Muscle of leg (tissue), 11 donors: ENCODE results near the gene ZSCAN26. TPM values are rescaled to one million over a fixed set of nuclear protein-coding genes. Genes with fewer than 3 reads are reported as not detected.

Experiments used
- DNase-seq: peaks from one replicate; pipeline ENCODE4 v3.0.0; 2013
- H3K27ac ChIP-seq: one replicate; pipeline ENCODE4 v1.5.1; 2013; ENCODE audit warnings: mild to moderate bottlenecking, low read length, control low read depth
- H3K27me3 ChIP-seq: one replicate; pipeline ENCODE4 v1.6.1; 2013; ENCODE audit warnings: low read length; ENCODE audit not compliant: control insufficient read depth, insufficient read depth
- H3K36me3 ChIP-seq: one replicate; pipeline ENCODE4 v1.6.1; 2013; ENCODE audit warnings: low read length; ENCODE audit not compliant: control insufficient read depth, insufficient read depth
- H3K4me1 ChIP-seq: one replicate; pipeline ENCODE4 v1.6.1; 2013; ENCODE audit warnings: low read length; ENCODE audit not compliant: control insufficient read depth, insufficient read depth
- H3K4me3 ChIP-seq: one replicate; pipeline ENCODE4 v1.5.1; 2013; ENCODE audit warnings: low read length, control low read depth
- H3K9me3 ChIP-seq: replicated peaks from 2 replicates; pipeline ENCODE4 v1.6.1; 2013; ENCODE audit warnings: low read depth, low read length; ENCODE audit not compliant: control insufficient read depth
- WGBS: methylation state at CpG from one replicate; pipeline ENCODE4 v1.1.5; 2013; ENCODE audit warnings: missing lambda C conversion rate; ENCODE audit not compliant: insufficient coverage; 5-methylcytosine and 5-hydroxymethylcytosine counted together
- polyA plus RNA-seq, 8 donors: library from polyadenylated mRNA; unstranded; fragments of 120-200 nt; gene quantifications; one replicate each; pipeline versions ENCODE4 v1.2.1 to v1.2.3, GENCODE V29; 2013; ENCODE audit warnings: inconsistent platforms in 1 of 8, low replicate concordance in 1 of 8; ENCODE audit not compliant: insufficient read length in 8 of 8, insufficient read depth in 1 of 8
- total RNA-seq: library from RNA; stranded (reverse); fragments of 120-200 nt; gene quantifications from one replicate; pipeline ENCODE4 v1.2.4, GENCODE V29; 2013

ZSCAN26 gene
- total and polyA plus RNA-seq, 9 donors: 15.4 to 24.6 (median 19.6) TPM

DNA sequence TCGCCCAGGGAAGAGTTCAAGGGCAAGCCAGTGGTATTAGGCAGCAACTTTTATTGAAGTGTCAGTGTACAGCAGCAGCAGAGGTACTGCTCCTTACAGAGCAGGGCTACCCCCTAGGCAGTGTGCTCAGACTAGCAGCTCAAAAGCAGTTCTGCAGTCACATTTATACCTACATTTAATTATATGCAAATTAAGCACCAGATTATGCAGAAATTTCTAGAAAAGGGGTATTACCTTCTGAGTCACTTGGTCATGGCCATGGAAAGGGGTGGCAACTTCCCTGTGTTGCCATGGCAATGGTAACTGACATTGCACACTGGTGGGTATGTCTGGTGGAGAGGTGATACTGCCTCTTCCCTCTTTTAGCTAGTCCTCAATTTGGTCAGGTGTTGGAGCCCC is 12.8 kb upstream of the ZSCAN26 start:
- peaks cover 2% of the 10 kb centered on the region for H3K36me3 ChIP-seq
- H3K9me3 ChIP-seq: peaks cover 2% of the 10 kb centered on the region
- no peak overlapping the region for H3K4me3 ChIP-seq
- H3K4me1 ChIP-seq: peaks cover 13% of the 10 kb centered on the region
- 100% methylated on average over 1 of the region's 1 CpG for WGBS
- no peak overlapping the region for H3K27ac ChIP-seq
- H3K27me3 ChIP-seq: peaks cover 7% of the 10 kb centered on the region
- no peak for DNase-seq

DNA sequence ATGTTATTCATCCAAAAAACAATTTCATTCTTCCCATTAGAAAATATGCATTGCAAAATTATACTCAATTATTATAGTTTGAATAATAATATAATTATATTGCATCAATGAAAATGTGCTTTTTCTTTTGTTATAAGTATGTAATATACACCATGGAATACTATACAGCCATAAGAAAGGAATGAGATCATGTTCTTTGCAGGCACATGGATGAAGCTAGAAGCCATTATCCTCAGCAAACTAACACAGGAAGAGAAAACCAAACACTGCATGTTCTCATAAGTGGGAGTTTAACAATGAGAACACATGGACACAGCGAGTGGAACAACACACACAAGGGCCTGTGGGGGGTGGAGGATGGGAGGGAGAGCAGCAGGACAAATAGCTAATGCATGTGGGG is 9.9 kb upstream of the ZSCAN26 start:
- Histone ChIP-seq H3K9me3 (peaks cover 14% of the 10 kb centered on the region), H3K27me3 (peaks cover 17% of the 10 kb centered on the region), H3K27ac (no peak overlapping the region), H3K4me3 (no peak overlapping the region), H3K4me1 (peaks cover 12% of the 10 kb centered on the region), H3K36me3 (no peaks in the 10 kb centered on the region)
- WGBS: no CpG with 5 or more reads among the region's 1 CpG
- no peak for DNase-seq

DNA sequence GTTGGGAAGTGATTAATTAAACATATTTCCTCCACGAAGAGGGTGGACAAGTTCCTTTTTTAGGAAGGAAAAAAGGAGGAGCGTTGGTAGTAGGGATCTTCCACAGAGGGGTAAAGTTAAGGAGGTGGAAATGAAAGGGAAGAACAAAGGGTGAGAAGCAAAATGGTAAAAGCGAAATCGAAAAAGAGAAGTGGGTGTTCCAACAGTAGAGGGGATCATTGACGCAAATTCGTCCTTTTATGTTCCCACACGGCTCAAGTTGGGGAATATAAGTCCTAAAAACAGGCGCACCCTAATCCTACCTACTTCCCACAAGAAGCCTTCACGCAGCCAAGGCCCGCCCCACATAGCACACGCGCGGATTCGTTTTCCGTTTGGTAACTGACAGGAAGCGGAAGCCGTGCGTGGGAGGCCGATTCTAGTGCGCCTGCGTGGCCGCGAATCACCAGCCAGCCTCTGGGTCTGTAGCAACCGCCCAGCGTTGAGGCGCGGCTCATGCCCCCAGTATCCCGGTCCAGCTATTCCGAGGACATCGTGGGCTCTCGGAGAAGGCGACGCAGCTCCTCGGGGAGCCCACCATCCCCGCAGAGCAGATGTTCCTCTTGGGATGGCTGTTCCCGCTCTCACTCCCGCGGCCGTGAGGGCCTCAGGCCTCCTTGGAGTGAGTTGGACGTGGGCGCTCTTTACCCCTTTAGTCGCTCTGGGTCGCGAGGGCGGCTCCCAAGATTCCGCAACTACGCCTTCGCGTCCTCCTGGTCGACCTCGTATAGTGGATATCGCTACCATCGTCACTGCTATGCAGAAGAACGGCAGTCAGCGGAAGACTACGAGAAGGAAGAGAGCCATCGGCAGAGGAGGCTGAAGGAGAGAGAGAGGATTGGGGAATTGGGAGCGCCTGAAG is 7.8 kb upstream of the ZSCAN26 start, which contains the start of gene NKAPL:
Gene NKAPL (plus strand): TSS at position 421 of the 901 bp plus-strand sequence. CDS start 75 bp downstream, at position 496.
- WGBS: 19% methylated on average over 55 of the region's 58 CpGs
- Histone ChIP-seq H3K9me3 (peaks cover 14% of the 10 kb centered on the region), H3K4me1 (peaks cover 7% of the 10 kb centered on the region), H3K36me3 (no peaks in the 10 kb centered on the region), H3K27me3 (peaks cover 19% of the 10 kb centered on the region), H3K4me3 (peak within 1 kb of the TSS; percentile 44), H3K27ac (no peak within 1 kb of the TSS)
- peak; percentile 83 for DNase-seq

DNA sequence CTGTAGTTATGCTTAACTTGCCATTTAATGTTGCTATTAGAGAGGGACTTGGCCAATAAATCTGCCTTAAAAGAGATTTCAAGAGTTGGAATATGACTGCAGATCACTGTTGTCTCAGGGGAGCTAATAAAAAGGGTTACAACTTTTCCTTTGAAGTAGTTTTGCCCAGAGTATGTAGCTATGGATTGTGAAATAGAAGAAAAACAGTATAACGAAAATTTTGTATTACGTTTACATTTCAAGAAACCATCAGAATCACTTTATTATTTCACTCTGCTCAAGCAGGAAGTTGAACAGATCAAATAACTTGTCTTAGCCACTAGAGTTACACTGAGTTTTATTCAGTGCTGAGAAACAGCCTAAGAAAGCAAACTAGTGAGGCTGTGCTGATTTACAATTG is 3.0 kb upstream of the ZSCAN26 start:
- WGBS: no CpG with 5 or more reads among the region's 2 CpGs
- Histone ChIP-seq H3K27me3 (peaks cover 16% of the 10 kb centered on the region), H3K4me3 (no peak overlapping the region), H3K27ac (no peak overlapping the region), H3K36me3 (no peaks in the 10 kb centered on the region), H3K9me3 (peaks cover 13% of the 10 kb centered on the region), H3K4me1 (peaks cover 6% of the 10 kb centered on the region)
- DNase-seq: no peak

DNA sequence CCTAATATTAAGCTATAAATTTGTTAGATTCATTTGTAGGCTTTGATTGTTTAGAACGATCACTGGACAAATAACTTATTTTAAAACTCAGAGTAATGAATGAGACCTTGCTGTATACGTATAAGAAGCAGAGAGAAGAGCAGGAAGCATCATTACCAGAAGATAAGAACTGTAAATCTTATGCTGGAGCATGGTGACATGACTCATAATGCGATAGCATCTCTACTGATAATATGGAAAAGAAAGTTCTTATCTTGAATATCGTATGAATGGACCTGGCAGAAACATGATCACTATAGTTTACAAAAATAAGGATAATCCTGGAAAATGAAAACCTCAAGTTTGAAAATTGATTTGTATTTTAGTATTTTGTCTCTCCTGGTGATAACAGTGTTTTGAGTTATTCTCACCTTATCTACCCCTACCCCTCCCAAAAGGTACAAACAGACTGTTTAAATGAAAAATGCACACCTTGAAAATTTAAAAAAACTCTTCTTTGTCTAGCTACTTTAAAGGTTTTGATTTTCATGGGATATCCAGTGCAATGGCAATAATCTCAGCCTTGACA is 2.0 kb upstream of the ZSCAN26 start:
- H3K9me3 ChIP-seq: peaks cover 7% of the 10 kb centered on the region
- H3K36me3 ChIP-seq: no peaks in the 10 kb centered on the region
- no peaks in the 10 kb centered on the region for H3K4me1 ChIP-seq
- no CpG with 5 or more reads among the region's 4 CpGs for WGBS
- no peak overlapping the region for H3K4me3 ChIP-seq
- H3K27me3 ChIP-seq: peaks cover 9% of the 10 kb centered on the region
- no peak overlapping the region for H3K27ac ChIP-seq
- DNase-seq: no peak

DNA sequence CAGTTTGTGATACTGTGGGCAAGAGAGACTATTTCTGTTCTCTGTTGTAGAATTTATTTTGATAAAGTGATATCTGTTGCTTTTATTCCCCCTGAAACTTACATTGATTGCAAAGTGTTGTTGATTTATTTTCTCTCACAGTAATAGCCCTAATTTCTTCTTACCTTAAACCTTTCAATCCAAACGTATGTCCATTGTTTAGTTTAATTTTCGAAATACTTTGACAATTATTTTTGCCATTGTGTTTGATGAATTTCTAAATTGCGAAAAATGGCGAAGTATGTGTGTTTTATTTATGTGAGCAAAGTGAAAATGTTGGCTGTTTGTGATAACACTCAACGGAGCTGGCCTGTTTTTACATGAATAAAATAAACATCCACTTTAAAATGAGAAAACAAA is 381 bp upstream of the ZSCAN26 start:
- DNase-seq: no peak
- Histone ChIP-seq H3K4me3 (peak overlapping the region; percentile 90), H3K27me3 (peaks cover 9% of the 10 kb centered on the region), H3K9me3 (no peaks in the 10 kb centered on the region), H3K27ac (peak overlapping the region; percentile 96), H3K36me3 (no peaks in the 10 kb centered on the region), H3K4me1 (no peaks in the 10 kb centered on the region)
- no CpG with 5 or more reads among the region's 5 CpGs for WGBS

DNA sequence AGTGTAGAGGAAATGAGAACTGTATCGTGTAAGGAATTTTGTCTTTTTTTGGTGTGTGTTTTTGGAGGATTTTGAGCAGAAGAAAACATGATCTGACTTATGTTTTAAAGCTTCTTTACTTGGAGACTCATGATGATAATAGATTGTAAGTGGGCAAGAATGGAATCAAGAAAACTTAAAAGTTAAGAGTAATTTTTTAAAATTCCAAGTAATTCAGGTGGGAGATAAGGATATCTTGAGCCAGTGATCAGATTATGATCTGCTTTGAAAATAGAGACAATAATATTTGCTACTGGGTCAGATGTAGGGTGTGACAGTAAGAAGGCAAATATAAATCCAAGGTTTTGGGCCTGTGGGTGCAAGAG is 734 bp downstream of the ZSCAN26 start:
- peak overlapping the region; percentile 90 for H3K4me3 ChIP-seq
- WGBS: 0% methylated on average over 1 of the region's 1 CpG

DNA sequence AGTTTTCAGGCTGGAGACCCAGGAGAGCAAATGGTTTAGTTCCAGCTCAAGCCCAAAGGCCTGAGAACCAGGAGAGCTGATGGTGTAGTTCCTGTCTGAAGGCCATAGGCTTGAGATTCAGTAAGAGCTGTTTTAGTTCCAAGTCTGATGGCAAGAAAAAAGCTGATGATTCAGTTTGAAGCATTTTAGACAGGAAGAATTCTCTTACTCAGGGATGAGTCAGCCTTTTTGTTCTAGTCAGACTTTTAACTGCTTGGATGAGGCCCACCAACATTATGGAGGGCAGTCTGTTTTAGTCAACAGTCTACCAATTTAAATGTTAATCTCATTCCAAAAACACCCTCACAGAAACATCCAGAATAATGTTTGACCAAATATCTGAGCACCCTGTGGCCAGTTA is 2.5 kb downstream of the ZSCAN26 start:
- peak; percentile 21 for DNase-seq
- H3K36me3 ChIP-seq: peaks cover 27% of the 10 kb centered on the region
- H3K4me1 ChIP-seq: no peaks in the 10 kb centered on the region
- no peaks in the 10 kb centered on the region for H3K27me3 ChIP-seq
- H3K9me3 ChIP-seq: no peaks in the 10 kb centered on the region
- H3K27ac ChIP-seq: no peak overlapping the region
- no peak overlapping the region for H3K4me3 ChIP-seq

More for the DNA sequence above, 734 bp downstream of the ZSCAN26 start:
- peaks cover 11% of the 10 kb centered on the region for H3K36me3 ChIP-seq
- no peaks in the 10 kb centered on the region for H3K27me3 ChIP-seq
- peak overlapping the region; percentile 96 for H3K27ac ChIP-seq
- no peak for DNase-seq
- no peaks in the 10 kb centered on the region for H3K9me3 ChIP-seq
- H3K4me1 ChIP-seq: no peaks in the 10 kb centered on the region

DNA sequence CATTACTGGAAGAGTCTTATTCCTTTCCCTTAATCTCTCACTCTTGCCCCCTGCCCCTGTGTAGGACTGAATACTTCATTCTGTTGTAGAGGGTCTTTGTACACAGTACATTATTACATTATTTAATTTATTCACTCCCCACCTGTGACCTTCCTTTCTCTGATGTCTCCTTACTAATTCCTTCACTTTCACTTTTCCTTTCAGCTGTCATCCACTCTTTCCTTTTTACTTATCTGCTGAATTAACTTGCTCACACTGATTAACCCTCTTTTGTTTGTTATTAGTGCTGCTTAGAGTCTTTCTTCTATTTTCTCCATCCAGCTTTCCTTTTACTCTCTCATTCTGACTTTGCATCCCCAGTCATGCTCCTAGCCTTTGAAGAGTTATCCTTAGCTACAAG is 7.9 kb downstream of the ZSCAN26 start:
- no peaks in the 10 kb centered on the region for H3K9me3 ChIP-seq
- no peak for DNase-seq
- H3K27ac ChIP-seq: no peak overlapping the region
- H3K36me3 ChIP-seq: peaks cover 53% of the 10 kb centered on the region
- H3K27me3 ChIP-seq: no peaks in the 10 kb centered on the region
- H3K4me3 ChIP-seq: no peak overlapping the region
- H3K4me1 ChIP-seq: no peaks in the 10 kb centered on the region

DNA sequence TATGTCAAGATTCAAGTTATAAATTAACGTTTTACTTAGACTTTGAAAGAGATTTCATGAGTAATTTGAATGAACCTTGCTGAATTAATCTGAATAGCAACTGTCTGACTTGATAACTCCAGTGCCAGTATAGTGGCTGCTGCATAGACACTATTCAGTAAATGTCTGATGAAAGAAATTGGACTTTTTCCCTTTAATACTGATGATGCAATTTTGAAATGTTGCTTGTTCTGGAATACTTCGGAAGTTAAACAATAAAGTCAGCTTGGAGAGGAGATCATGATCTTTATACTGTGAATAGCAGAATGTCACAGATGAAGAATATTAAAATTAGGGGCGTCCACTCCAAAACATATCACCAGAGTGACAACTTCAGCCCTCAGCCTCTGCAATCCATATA is 10.8 kb downstream of the ZSCAN26 start:
- DNase-seq: no peak
- no peaks in the 10 kb centered on the region for H3K9me3 ChIP-seq
- no CpG with 5 or more reads among the region's 3 CpGs for WGBS
- H3K4me1 ChIP-seq: peaks cover 5% of the 10 kb centered on the region
- no peaks in the 10 kb centered on the region for H3K27me3 ChIP-seq
- no peak overlapping the region for H3K27ac ChIP-seq
- H3K4me3 ChIP-seq: no peak overlapping the region
- peaks cover 42% of the 10 kb centered on the region for H3K36me3 ChIP-seq
